Uterus (tissue), 4 donors: ENCODE measurements around the gene CAMK1D. TPM values are rescaled to one million over a fixed set of nuclear protein-coding genes. Genes with fewer than 3 reads are reported as not detected.

Experiments
- DNase-seq, 2 donors: peaks; one replicate each; pipeline ENCODE4 v3.0.0-alpha.2; 2019 to 2020
- H3K27ac ChIP-seq, 2 donors: fragments of 200-600 bp; sonication (generic); 1 replicate in 1 of 2; 2 replicates in 1 of 2; pipeline ENCODE4 v1.5.1; 2016 to 2018
- H3K27me3 ChIP-seq, 2 donors: fragments of 200-600 bp; sonication (generic); one replicate each; pipeline ENCODE4 v1.5.1; 2018 to 2019; ENCODE audit warnings: control low read depth in 1 of 2
- H3K36me3 ChIP-seq, 2 donors: fragments of 200-600 bp; sonication (generic); one replicate each; pipeline ENCODE4 v1.5.1; 2019; ENCODE audit warnings: control low read depth in 1 of 2
- H3K4me1 ChIP-seq, 2 donors: fragments of 200-600 bp; sonication (generic); one replicate each; pipeline ENCODE4 v1.5.1; 2018 to 2019; ENCODE audit warnings: control low read depth in 1 of 2
- H3K4me3 ChIP-seq, 2 donors: fragments of 200-600 bp; sonication (generic); 1 replicate in 1 of 2; 2 replicates in 1 of 2; pipeline ENCODE4 v1.5.1; 2018 to 2019; ENCODE audit warnings: mild to moderate bottlenecking in 1 of 2
- H3K9me3 ChIP-seq, 2 donors: fragments of 200-600 bp; sonication (generic); one replicate each; pipeline ENCODE4 v1.5.1; 2019; ENCODE audit warnings: control low read depth in 1 of 2
- CTCF ChIP-seq, 4 experiments: fragments of 200-600 bp in 2 of 4; fragments of 450-650 bp in 2 of 4; sonication (generic) in 2 of 4; IDR thresholded peaks; one replicate each; pipeline ENCODE4 v1.5.1; 2016 to 2019; ENCODE audit warnings: antibody characterized with exemption in 4 of 4, mild to moderate bottlenecking in 2 of 4, moderate library complexity in 1 of 4
- POLR2A ChIP-seq, 2 donors: fragments of 450-650 bp; IDR thresholded peaks; one replicate each; pipeline ENCODE4 v1.6.1; 2016; ENCODE audit warnings: antibody characterized with exemption in 2 of 2, mild to moderate bottlenecking in 1 of 2, moderate library complexity in 1 of 2
- intact Hi-C: fragments of 100-400 bp; cut with DNase I; formaldehyde crosslinking; loops from one replicate; pipeline ENCODE4 v1.15.1; 2023; ENCODE audit warnings: low total_unique reads
- total RNA-seq, 4 donors: library from RNA; depleted of rRNA in 3 of 4; stranded (reverse); fragments of >200 nt in 3 of 4; gene quantifications; one replicate each; pipeline versions ENCODE4 v1.1.0 to v1.2.4, GENCODE V29; 2014 to 2023
- donor health status: DM: yes; HTN: yes; CAD: no.

Gene CAMK1D
- total RNA-seq, 4 donors from 2014 or later: 3.5 to 48.4 (median 10.8) TPM

- no peak overlapping the region for H3K4me3 ChIP-seq
- intact Hi-C loops: no loop called here
- H3K36me3 ChIP-seq: no peaks in the 10 kb centered on the region
- no peaks in the 10 kb centered on the region for H3K27me3 ChIP-seq
- H3K4me1 ChIP-seq: peaks cover 0 to 5% of the 10 kb centered on the region in 2 donors
- no peaks in the 10 kb centered on the region for H3K9me3 ChIP-seq
- no peak overlapping the region for H3K27ac ChIP-seq
- TF ChIP-seq CTCF (IDR thresholded peaks at IDR 0.05): no peak
- no peak for TF ChIP-seq POLR2A (IDR thresholded peaks at IDR 0.05)
- no peak for DNase-seq
Observed at GRCh38 chr10:12388671-12389070, 39.3 kb downstream of the CAMK1D start.

- Histone ChIP-seq H3K36me3 (no peaks in the 10 kb centered on the region), H3K27ac (no peak overlapping the region), H3K27me3 (no peaks in the 10 kb centered on the region), H3K9me3 (no peaks in the 10 kb centered on the region), H3K4me1 (peaks cover 0 to 5% of the 10 kb centered on the region in 2 donors), H3K4me3 (no peak overlapping the region)
- DNase-seq: no peak
- TF ChIP-seq CTCF (IDR thresholded peaks at IDR 0.05): no peak
- no peak for TF ChIP-seq POLR2A (IDR thresholded peaks at IDR 0.05)
- intact Hi-C loops: no loop called here
Observed at GRCh38 chr10:12389154-12389734, 39.9 kb downstream of the CAMK1D start.

GRCh38 chr10:12390733-12391132, 41.4 kb downstream of the CAMK1D start:
- no peak overlapping the region for H3K4me3 ChIP-seq
- H3K4me1 ChIP-seq: peaks cover 0 to 5% of the 10 kb centered on the region in 2 donors
- peak overlapping the region; percentile 51 to 52 for H3K27ac ChIP-seq
- H3K36me3 ChIP-seq: no peaks in the 10 kb centered on the region
- H3K9me3 ChIP-seq: no peaks in the 10 kb centered on the region
- intact Hi-C loops: no loop called here
- TF ChIP-seq CTCF (IDR thresholded peaks at IDR 0.05): no peak
- no peak for TF ChIP-seq POLR2A (IDR thresholded peaks at IDR 0.05)
- H3K27me3 ChIP-seq: no peaks in the 10 kb centered on the region
- peak; percentile 57 to 78 for DNase-seq

GRCh38 chr10:12391206-12391605, 41.9 kb downstream of the CAMK1D start:
- no peaks in the 10 kb centered on the region for H3K27me3 ChIP-seq

More at GRCh38 chr10:12391206-12391605, 41.9 kb downstream of the CAMK1D start:
- Histone ChIP-seq H3K27ac (peak overlapping the region; percentile 51 to 52), H3K36me3 (no peaks in the 10 kb centered on the region), H3K9me3 (no peaks in the 10 kb centered on the region), H3K4me1 (peaks cover 0 to 5% of the 10 kb centered on the region in 2 donors), H3K4me3 (no peak overlapping the region)
- no peak for DNase-seq
- TF ChIP-seq POLR2A (IDR thresholded peaks at IDR 0.05) (no peak), CTCF (IDR thresholded peaks at IDR 0.05) (no peak)
- intact Hi-C loops: no loop called here
